NCI-H1694 (cell line): ENCODE data around the gene PIP4P1.

Experiments used
- DNase-seq: peaks from one replicate; lab custom pipeline; 2025; lab: John Stamatoyannopoulos, UW

PIP4P1 gene

GRCh38 chr14:20435582-20436362 is 25.5 kb downstream of the PIP4P1 start, which contains the start of gene KLHL33:
TSS of gene KLHL33 (minus strand) at chr14:20436166. CDS start at chr14:20435811, 355 bp downstream.
- DNase-seq = no peak

- no peak for DNase-seq
These were observed 26.3 kb downstream of the PIP4P1 start for GRCh38 chr14:20434701-20435581.

GRCh38 chr14:20429801-20430669 is 31.2 kb downstream of the PIP4P1 start:
- DNase-seq = no peak

GRCh38 chr14:20428802-20429201 is 32.4 kb downstream of the PIP4P1 start:
- no peak for DNase-seq

- DNase-seq = no peak
These were observed 33.2 kb downstream of the PIP4P1 start for GRCh38 chr14:20428010-20428365.

- DNase-seq = no peak
These were observed 33.8 kb downstream of the PIP4P1 start for GRCh38 chr14:20427231-20428009.

GRCh38 chr14:20424851-20425250 is 36.4 kb downstream of the PIP4P1 start:
- DNase-seq = no peak

- DNase-seq = no peak
These were observed 38.3 kb downstream of the PIP4P1 start for GRCh38 chr14:20422886-20423285.

- no peak for DNase-seq
These were observed 40.0 kb downstream of the PIP4P1 start for GRCh38 chr14:20421267-20421666.

- DNase-seq = no peak
These were observed 41.8 kb downstream of the PIP4P1 start for GRCh38 chr14:20419419-20419818.

GRCh38 chr14:20418501-20418909 is 42.7 kb downstream of the PIP4P1 start:
- DNase-seq = no peak

- no peak for DNase-seq
These were observed 43.7 kb downstream of the PIP4P1 start for GRCh38 chr14:20417250-20418186.

- DNase-seq = no peak
These were observed 45.0 kb downstream of the PIP4P1 start for GRCh38 chr14:20416223-20416622.

GRCh38 chr14:20415782-20416206 is 45.4 kb downstream of the PIP4P1 start:
- peak; percentile 71 for DNase-seq

GRCh38 chr14:20413744-20414082 is 47.5 kb downstream of the PIP4P1 start:
- no peak for DNase-seq

GRCh38 chr14:20412876-20413743 is 48.1 kb downstream of the PIP4P1 start, which contains the start of gene TEP1:
TSS of gene TEP1 (minus strand) at chr14:20413501. CDS start at chr14:20408439, 5,062 bp downstream.
- peak; percentile 60 for DNase-seq

- DNase-seq = no peak
These were observed 48.8 kb downstream of the PIP4P1 start for GRCh38 chr14:20412411-20412810.

- no peak for DNase-seq
These were observed 52.0 kb downstream of the PIP4P1 start for GRCh38 chr14:20409226-20409625.
